Measurements from ENCODE around the gene DCP1A.
"Not testable (repeated sequence)": the region's sequence is repeated elsewhere in the genome, so short reads cannot be mapped to it uniquely, and the experiment has no call there.

DCP1A gene

GRCh38 chr3:53261712-53262111 is 85.6 kb downstream of the DCP1A start:
- DNase-seq = no peak

DNA sequence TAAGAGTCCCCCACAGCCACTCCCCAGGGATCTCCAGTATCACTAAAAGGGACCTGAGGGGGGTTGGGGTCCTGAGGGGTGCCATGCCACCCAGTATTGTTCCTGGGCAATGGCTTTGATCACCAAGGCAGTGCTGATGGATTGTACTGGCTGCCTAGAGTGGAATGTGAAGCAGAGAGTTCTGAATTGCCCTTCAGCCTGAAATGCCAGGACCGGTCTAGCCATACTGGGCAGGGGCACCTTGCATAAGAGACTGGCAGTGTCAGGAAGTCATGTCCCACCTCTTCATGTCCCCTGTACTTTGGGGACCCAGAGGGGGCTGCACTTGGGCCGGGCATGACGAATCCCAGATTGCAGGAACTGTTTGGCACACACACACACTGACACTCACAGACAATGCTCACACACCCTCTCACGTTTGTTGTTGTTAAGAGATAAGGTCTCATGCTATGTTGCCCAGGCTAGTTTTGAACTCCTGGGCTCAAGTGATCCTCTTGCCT is 87.0 kb downstream of the DCP1A start:
- DNase-seq = no peak

- no peak for DNase-seq
Observed at GRCh38 chr3:53259427-53260259, 87.7 kb downstream of the DCP1A start.

DNA sequence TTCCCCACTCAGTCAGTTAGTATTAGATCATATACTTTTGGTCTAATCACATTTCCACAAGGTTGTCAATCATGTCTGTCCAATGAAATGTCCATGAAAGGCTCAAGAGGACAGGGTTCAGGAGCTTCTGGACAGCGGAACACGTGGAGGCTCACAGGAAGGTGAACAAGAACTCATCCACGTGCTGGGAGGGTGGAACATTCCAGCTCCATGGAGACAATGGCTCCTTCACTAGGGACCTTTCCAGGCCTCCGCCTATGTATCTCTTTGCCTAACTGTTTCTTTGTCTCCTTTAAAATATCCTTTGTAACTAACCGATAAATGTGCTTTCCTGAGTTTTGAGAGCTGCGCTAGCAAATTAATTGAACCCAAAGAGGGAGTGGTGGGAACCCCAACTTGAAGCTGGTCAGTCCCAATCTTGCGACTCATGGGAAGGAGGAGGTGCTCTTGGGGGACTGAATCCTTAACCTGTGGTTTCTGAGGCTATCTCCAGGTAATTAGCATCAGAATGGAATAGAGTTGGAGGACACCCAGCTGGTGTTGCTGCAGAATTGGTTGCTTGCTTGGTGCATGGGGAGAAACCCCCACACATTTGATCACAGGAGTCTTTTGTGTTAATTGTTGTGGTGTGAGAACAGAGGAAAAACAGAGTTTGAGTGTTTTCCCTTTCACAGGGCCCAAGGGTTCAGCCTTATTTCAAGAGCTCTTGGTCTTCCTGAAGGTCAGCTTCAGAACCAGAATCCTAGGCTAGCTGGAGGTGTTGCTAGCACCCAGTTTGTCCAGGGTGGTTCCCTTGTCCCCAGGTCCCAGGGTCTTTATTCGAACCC is 88.5 kb downstream of the DCP1A start:
- DNase-seq = no peak

- no peak for DNase-seq
Observed at GRCh38 chr3:53257465-53257864, 89.9 kb downstream of the DCP1A start.

- DNase-seq = no peak
Observed at GRCh38 chr3:53256704-53257055, 90.7 kb downstream of the DCP1A start.

- peak; percentile 64 for DNase-seq
Observed at GRCh38 chr3:53255775-53256703, 91.3 kb downstream of the DCP1A start, which contains the start of gene TKT. TKT (minus strand) TSS chr3:53256022; CDS start chr3:53255942, 80 bp downstream.

GRCh38 chr3:53255423-53255774 is 91.9 kb downstream of the DCP1A start:
- peak; percentile 8 for DNase-seq

DNA sequence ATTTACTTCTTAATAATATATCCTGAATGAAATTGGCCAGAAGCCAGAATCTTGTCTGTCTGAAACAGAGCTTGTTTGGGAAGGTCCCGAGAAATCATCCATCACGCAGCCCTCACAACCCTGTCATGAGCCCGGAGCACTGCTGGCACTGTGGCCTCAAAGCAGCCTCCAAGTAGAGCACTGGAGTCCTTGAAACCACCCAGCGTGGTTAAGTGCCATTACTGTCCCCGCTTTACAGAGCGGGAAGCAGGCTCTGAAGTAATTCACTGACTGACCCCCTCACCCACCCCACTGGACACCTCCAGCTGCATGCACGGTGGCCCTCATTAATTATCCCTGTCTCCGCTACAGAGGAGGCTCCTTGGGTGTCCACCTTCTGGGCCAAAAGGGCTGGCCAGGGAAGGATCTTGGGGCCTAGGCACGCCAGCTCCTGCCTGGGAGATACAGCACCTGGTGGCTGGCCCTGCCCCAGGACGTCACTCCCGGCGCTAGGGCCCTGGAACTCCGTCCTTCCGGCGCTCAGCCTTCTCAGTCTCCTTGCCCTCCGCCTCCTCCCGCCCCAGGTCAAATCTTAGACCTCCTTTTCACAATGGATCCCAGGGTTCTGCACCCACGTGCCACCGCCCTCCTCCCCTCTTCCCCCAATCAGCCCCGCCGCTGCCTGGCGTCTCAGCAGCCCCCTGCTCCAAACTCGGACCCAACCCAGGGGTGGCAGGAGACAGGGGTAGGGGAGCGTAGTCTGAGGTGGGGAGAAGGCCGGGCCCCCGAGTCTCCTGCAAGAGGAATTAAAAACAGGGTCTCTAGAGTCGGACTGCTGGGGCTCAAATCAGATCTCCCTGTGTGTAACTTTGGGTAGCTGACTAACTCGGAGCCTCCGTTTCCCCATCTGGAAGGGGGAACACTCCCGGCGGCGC is 92.6 kb downstream of the DCP1A start:
- peak; percentile 16 for DNase-seq

DNA sequence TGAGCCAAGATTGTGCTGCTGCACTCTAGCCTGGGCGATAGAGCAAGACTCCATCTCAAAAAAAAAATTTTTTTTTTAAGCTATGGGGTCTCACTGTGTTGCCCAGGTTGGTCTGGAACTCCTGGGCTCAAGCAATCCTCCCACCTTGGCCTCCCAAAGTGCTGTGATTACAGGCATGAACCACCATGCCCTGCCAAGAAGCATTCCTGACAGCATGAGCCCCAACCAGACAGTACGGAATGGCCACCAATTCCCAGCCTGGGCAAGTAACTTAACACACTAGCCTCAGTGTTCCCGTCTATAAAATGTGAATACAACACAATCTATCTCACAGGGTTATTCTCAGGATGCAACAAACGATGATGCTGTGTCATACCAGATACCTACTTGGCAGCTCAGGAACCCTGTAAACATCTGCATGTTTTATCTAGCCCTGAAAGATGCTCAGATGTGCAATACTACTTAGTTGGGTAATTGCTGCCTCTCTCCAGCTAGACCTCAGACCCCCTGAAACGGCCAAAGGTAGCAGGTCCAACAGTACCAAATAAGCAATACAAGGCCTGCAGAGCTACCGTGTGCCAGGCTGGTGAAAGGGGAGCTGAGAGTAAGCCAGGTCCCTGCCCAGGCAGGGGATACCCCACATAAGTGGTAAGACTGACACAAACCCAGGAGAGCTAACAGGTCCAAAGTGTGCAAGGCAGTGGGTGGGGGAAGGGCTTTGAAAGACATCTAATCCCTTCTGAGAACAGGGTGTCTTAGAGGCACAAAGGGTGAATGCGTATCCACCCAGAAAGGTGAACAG is 93.4 kb downstream of the DCP1A start:
- no peak for DNase-seq

GRCh38 chr3:53252947-53253322 is 94.4 kb downstream of the DCP1A start:
- not testable (repeated sequence) for DNase-seq

- no peak for DNase-seq
Observed at GRCh38 chr3:53252096-53252946, 95.0 kb downstream of the DCP1A start.

GRCh38 chr3:53250881-53251605 is 96.3 kb downstream of the DCP1A start:
- no peak for DNase-seq

GRCh38 chr3:53250453-53250852 is 96.9 kb downstream of the DCP1A start:
- no peak for DNase-seq

GRCh38 chr3:53248161-53248560 is 99.2 kb downstream of the DCP1A start:
- DNase-seq = no peak

- no peak for DNase-seq
Observed at GRCh38 chr3:53247619-53248018, 99.7 kb downstream of the DCP1A start.

GRCh38 chr3:53244271-53244670 is 103.1 kb downstream of the DCP1A start:
- DNase-seq = no peak

DNA sequence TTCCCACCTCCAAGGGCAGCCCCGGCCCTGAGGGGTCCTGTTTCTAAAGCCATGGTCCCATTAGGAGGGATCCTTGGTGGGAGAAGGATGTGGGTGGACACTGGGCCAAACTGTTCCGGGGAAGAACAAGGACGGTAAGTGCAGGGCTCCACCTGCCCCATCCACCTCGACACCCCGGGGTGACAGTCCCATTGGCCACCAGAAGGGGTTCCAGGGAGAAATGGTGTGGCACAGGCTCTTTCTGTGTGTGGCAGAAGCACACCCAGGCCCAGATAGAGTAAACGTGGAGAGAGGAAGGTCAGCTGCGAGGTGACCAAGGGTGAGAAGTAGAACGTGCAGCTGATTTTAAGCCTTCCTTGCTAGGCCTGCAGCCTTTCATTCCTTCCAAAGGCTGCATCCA is 103.6 kb downstream of the DCP1A start:
- DNase-seq = no peak

DNA sequence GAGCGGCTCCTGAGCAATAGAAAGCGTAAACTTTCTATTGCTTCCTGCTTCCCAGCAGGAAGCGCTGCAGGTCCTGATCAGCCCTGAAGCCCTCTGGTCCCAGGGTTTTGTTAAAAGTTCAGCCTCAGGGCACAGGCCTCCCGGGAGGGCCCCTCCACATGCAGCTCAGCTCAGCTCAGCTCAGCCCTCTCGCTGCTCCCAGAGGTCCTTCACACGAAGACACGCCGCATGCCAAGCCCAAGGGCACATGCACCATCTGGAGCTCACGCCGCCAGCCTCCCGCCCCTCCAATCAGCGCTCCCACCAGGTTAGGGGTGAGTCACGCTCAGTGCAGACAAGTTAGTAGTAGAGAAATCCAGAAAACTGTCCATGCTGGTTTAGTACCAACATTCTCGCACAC is 104.2 kb downstream of the DCP1A start:
- DNase-seq = no peak
